Heart left ventricle (tissue), 16 donors: ENCODE data around the gene TOP1. TPM values are rescaled to one million over a fixed set of nuclear protein-coding genes. Genes with fewer than 3 reads are reported as not detected.

Experiments used
- ATAC-seq, 4 donors: fragments of 200-7000 bp; cut with Tn5 transposase; one replicate each; pipeline ENCODE4 v1.9.1; 2020 to 2022; ENCODE audit warnings: moderate library complexity in 4 of 4, mild to moderate bottlenecking in 3 of 4, moderate number of reproducible peaks in 1 of 4
- DNase-seq, 5 donors: peaks; one replicate each; pipeline ENCODE4 v3.0.0-alpha.2; 2020
- H3K27ac ChIP-seq, 12 donors: fragments of 200-600 bp; sonication (generic) in 4 of 12; one replicate each; pipeline versions ENCODE4 v1.5.0 to v1.8.0; 2016 to 2022; ENCODE audit warnings: mild to moderate bottlenecking in 2 of 12
- H3K27me3 ChIP-seq, 9 donors: fragments of 200-600 bp; sonication (generic) in 2 of 9; one replicate each; pipeline versions ENCODE4 v1.5.1 to v1.8.0; 2016 to 2022; ENCODE audit warnings: mild to moderate bottlenecking in 3 of 9
- H3K36me3 ChIP-seq, 9 donors: fragments of 200-600 bp; sonication (generic) in 2 of 9; one replicate each; pipeline versions ENCODE4 v1.5.0 to v1.8.0; 2018 to 2022; ENCODE audit warnings: mild to moderate bottlenecking in 2 of 9
- H3K4me1 ChIP-seq, 12 donors: fragments of 200-600 bp; sonication (generic) in 4 of 12; one replicate each; pipeline versions ENCODE4 v1.5.0 to v1.8.0; 2016 to 2022; ENCODE audit warnings: mild to moderate bottlenecking in 3 of 12
- H3K4me3 ChIP-seq, 12 donors: fragments of 200-600 bp; sonication (generic) in 4 of 12; one replicate each; pipeline versions ENCODE4 v1.5.0 to v1.8.0; 2017 to 2022; ENCODE audit warnings: mild to moderate bottlenecking in 9 of 12, moderate library complexity in 4 of 12
- H3K9me3 ChIP-seq, 12 donors: fragments of 200-600 bp; sonication (generic) in 4 of 12; one replicate each; pipeline versions ENCODE4 v1.5.0 to v1.8.0; 2016 to 2022; ENCODE audit warnings: mild to moderate bottlenecking in 1 of 12
- POLR2A ChIP-seq, 2 donors: fragments of 450-650 bp; IDR thresholded peaks; one replicate each; pipeline ENCODE4 v1.6.1; 2017; ENCODE audit warnings: antibody characterized with exemption in 2 of 2, mild to moderate bottlenecking in 2 of 2, moderate library complexity in 2 of 2
- WGBS, 4 donors: extraction: QIAGEN DNeasy Blood & Tissue Kit in 2 of 4; methylation state at CpG; one replicate each; pipeline versions ENCODE4 v1.1.5 to v1.1.7; 2013 to 2018; 5-methylcytosine and 5-hydroxymethylcytosine counted together
- intact Hi-C, 10 donors: fragments of 100-400 bp; cut with DNase I; formaldehyde crosslinking; loops; one replicate each; pipeline versions ENCODE4 v1.11.1 to v1.14.2; 2022
- polyA plus RNA-seq, 2 donors: library from polyadenylated mRNA; stranded (reverse); fragments of 200-250 nt; gene quantifications; one replicate each; pipeline ENCODE4 v1.2.3, GENCODE V29; 2013
- total RNA-seq, 9 donors: library from RNA; depleted of rRNA in 2 of 9; stranded (reverse); fragments of >200 nt in 2 of 9; fragmentation: NEBNext Ultra II Directional in 3 of 9; extraction: Animal tissue kit (Norgen Biotek cat#: 25700) in 3 of 9; gene quantifications; one replicate each; pipeline versions ENCODE4 v1.1.0 to v1.2.4, GENCODE V29; 2016 to 2023
- TF ChIP-seq, protein P1 (sequence below), 12 donors: fragments of 200-600 bp; sonication (generic) in 4 of 12; IDR thresholded peaks; one replicate each; pipeline versions ENCODE4 v1.5.0 to v1.8.0; 2018 to 2022; ENCODE audit warnings: antibody characterized with exemption in 12 of 12, mild to moderate bottlenecking in 5 of 12
- donor health status: ischemic (EF 13 %, LVEDD 7.1; RV severe dilation, severe dysfunction).
- donor health status: healthy with polysubstance abuse.
- donor health status: DM: no; HTN: yes; CAD: no.
- donor health status: DM: no; HTN: no; CAD: no.
- donor health status: ischemic (EF 25% LVEDD 6.9; RV normal size, moderate dysfunction).
- donor health status: ischemic (EF 25% LVEDD 5.7; RV mildly dilated, moderate dysfunction).
- donor health status: healthy.
- donor health status: DM: yes; HTN: yes; CAD: no.
- donor health status: ischemic (EF 35%, LVEDD 5.7; RV mildly dilated, moderate dysfunction).
- donor health status: nonischemic (EF 11% LVEDD 7.7; RV severe dilation, severe dysfunction).
- donor health status: DM: yes; HTN: yes; CAD: no.
- donor health status: PGD.
- donor health status: ischemic (EF 29% LVEDD 5.4; RV normal size, mild dysfunction).
- donor health status: nonischemic (EF 23%, LVEDD 6.1; RV moderate dilation, normal function).

TOP1 gene
- total and polyA plus RNA-seq, 11 donors, result 11.6 to 32.3 (median 21.4) TPM

DNA sequence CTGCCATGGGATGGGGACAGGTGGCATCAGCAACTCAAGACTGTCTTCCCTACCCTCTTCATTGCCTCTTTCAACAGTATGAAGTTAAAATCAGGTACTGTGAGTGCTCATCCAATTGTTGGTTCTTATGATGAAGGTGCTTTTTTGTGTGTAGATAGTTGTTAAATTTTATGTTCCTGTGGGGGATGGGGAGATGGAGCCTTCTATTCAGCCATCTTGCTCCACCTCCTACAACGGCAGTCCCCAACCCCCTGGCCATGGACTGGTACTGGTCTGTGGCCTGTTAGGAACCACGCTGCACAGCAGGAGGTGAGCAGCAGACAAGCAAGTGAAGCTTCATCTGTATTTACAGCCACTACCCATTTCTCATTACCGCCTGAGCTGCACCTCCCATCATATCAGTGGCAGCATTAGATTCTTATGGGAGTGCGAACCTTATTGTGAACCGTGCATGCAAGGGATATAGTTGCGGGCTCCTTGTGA, 47.8 kb upstream of the TOP1 start:
- intact Hi-C loops, result no loop called here
- Histone ChIP-seq H3K27me3 (peaks cover 0 to 7% (median 0%) of the 10 kb centered on the region in 9 donors), H3K4me1 (no peaks in the 10 kb centered on the region), H3K27ac (no peak overlapping the region), H3K9me3 (peaks cover 0 to 24% (median 11%) of the 10 kb centered on the region in 12 donors), H3K4me3 (no peak overlapping the region), H3K36me3 (no peaks in the 10 kb centered on the region)
- WGBS, 4 donors, result 86 to 94% (median 91%) methylated on average over 6 of the region's 6 CpGs
- no peak for TF ChIP-seq POLR2A (IDR thresholded peaks at IDR 0.05)
- TF ChIP-seq, protein P1, sequence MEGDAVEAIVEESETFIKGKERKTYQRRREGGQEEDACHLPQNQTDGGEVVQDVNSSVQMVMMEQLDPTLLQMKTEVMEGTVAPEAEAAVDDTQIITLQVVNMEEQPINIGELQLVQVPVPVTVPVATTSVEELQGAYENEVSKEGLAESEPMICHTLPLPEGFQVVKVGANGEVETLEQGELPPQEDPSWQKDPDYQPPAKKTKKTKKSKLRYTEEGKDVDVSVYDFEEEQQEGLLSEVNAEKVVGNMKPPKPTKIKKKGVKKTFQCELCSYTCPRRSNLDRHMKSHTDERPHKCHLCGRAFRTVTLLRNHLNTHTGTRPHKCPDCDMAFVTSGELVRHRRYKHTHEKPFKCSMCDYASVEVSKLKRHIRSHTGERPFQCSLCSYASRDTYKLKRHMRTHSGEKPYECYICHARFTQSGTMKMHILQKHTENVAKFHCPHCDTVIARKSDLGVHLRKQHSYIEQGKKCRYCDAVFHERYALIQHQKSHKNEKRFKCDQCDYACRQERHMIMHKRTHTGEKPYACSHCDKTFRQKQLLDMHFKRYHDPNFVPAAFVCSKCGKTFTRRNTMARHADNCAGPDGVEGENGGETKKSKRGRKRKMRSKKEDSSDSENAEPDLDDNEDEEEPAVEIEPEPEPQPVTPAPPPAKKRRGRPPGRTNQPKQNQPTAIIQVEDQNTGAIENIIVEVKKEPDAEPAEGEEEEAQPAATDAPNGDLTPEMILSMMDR (IDR thresholded peaks at IDR 0.05), result no peak
- no peak for DNase-seq
- no peak for ATAC-seq

DNA sequence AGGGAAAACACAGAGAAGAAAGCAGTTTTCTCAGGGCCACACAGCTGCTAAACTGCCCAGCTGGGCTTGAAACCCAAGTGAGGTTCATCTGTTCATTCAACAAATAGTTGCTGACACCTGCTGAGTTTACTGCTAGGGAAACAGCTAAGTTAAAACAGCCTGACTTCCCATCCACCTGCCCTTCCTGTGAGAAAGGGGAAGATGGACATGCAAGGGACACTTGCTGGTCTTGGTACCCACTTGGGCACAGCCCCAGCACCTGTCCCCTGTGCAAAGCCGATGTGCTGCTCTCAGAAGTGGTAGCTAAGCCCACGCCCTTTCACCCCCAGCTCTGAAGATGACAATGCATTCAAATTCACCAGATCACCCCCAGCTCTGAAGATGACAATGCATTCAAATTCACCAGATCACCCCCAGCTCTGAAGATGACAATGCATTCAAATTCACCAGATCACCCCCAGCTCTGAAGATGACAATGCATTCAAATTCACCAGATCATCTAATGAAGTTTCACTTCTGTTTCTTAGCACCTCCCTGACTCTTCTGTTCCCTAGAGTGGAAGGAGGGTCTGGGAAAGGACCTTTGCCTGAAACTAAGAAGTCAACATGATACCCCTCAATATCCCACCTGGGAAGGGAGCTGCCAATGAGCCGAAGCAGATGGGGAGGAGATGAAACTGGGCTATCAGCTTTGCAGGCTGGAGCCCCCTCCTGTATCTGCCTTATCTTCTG, 46.0 kb upstream of the TOP1 start:
- Histone ChIP-seq H3K4me1 (peaks cover 0 to 4% (median 0%) of the 10 kb centered on the region in 12 donors), H3K9me3 (peaks cover 0 to 12% (median 2%) of the 10 kb centered on the region in 12 donors), H3K36me3 (no peaks in the 10 kb centered on the region), H3K4me3 (no peak overlapping the region), H3K27me3 (no peaks in the 10 kb centered on the region), H3K27ac (no peak overlapping the region)
- ATAC-seq, result no peak
- DNase-seq, result no peak
- intact Hi-C loops, result no loop called here
- TF ChIP-seq POLR2A (IDR thresholded peaks at IDR 0.05), result no peak
- TF ChIP-seq, protein P1 (IDR thresholded peaks at IDR 0.05), result no peak
- 85 to 90% (median 87%) methylated on average over 3 of the region's 3 CpGs for WGBS, 4 donors

DNA sequence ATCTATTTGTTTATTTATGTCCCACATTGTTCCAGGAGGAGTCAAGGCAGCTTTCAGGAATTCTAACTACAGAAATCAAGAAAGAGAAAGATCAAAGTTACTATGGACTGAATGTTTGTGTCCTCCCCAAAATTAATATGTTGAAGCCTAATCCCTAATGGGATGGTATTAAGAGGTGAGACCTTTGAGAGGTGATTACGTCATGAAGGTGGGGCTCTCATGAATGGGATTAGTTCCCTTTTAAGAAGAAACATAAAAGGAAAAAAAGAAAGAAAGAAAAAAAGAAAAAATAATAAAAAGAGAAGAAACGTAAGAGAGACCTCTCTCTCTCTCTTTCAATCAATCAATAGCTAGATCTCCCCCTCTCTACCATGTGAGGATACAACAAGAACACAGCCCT, 44.7 kb upstream of the TOP1 start:
- Histone ChIP-seq H3K36me3 (no peaks in the 10 kb centered on the region), H3K9me3 (no peaks in the 10 kb centered on the region), H3K27ac (no peak overlapping the region), H3K4me1 (peaks cover 0 to 4% (median 0%) of the 10 kb centered on the region in 12 donors), H3K27me3 (no peaks in the 10 kb centered on the region), H3K4me3 (no peak overlapping the region)
- intact Hi-C loops, result no loop called here
- 86 to 94% (median 89%) methylated on average over 2 of the region's 2 CpGs for WGBS, 4 donors
- ATAC-seq (no peak), DNase-seq (no peak)
- TF ChIP-seq POLR2A (IDR thresholded peaks at IDR 0.05), result no peak
- TF ChIP-seq, protein P1 (IDR thresholded peaks at IDR 0.05), result no peak

DNA sequence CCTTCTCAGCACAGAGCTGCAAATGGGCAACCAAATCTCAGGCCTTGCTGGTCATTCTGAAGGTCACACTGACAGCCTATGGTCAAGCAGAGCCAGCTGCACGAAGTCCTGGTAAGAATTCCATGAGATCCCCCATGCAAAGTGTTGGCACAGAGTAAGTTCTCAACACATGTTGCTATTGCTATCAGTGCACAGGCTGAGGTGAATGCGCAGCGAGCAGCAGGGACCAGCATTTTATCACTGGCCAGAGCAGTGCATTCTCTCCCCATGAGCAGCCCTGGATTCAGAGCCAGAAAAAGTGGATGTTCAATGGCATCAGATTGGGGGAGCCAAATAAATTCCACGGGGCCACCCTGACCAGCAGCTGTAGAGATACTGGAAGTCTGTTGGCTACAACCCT, 44.1 kb upstream of the TOP1 start:
- H3K4me3 ChIP-seq, result no peak overlapping the region
- intact Hi-C loops, result no loop called here
- DNase-seq (no peak), ATAC-seq (no peak)
- no peak overlapping the region for H3K27ac ChIP-seq
- H3K36me3 ChIP-seq, result no peaks in the 10 kb centered on the region
- peaks cover 0 to 4% (median 0%) of the 10 kb centered on the region in 12 donors for H3K4me1 ChIP-seq
- TF ChIP-seq POLR2A (IDR thresholded peaks at IDR 0.05), result no peak
- TF ChIP-seq, protein P1 (IDR thresholded peaks at IDR 0.05), result no peak
- no peaks in the 10 kb centered on the region for H3K27me3 ChIP-seq
- no peaks in the 10 kb centered on the region for H3K9me3 ChIP-seq
- 76 to 91% (median 88%) methylated on average over 3 to 4 of the region's 4 CpGs for WGBS, 4 donors
